Left cardiac atrium (tissue), 4 donors: ENCODE data around the gene ELMOD1. TPM values are rescaled to one million over a fixed set of nuclear protein-coding genes. Genes with fewer than 3 reads are reported as not detected.
A peak's percentile ranks its signal among the peaks of the same experiment; 100 is the strongest.

Experiments used
- ATAC-seq, 2 donors: fragments of 200-7000 bp; cut with Tn5 transposase; one replicate each; pipeline ENCODE4 v1.9.1; 2020; ENCODE audit warnings: mild to moderate bottlenecking in 2 of 2, moderate library complexity in 2 of 2
- DNase-seq: peaks from one replicate; pipeline ENCODE4 v3.0.0-alpha.2; 2020
- intact Hi-C, 2 donors: fragments of 100-400 bp; cut with DNase I; formaldehyde crosslinking; loops; one replicate each; pipeline versions ENCODE4 v1.14.1 to v1.15.1; 2022 to 2023
- total RNA-seq, 2 donors: library from RNA; stranded (reverse); fragmentation: NEBNext Ultra II Directional; extraction: Animal tissue kit (Norgen Biotek cat#: 25700); gene quantifications; one replicate each; pipeline ENCODE4 v1.2.1, GENCODE V29; 2021
- donor health status: DM: no; HTN: yes; CAD: no.
- donor health status: DM: no; HTN: yes; CAD: no; lungs with severe emphysema.
- donor health status: DM: yes; HTN: yes; CAD: no.
- donor health status: Dilated cardiomyopathy.

ELMOD1 gene
- total RNA-seq, 2 donors from 2014 or later, result 7.3 to 9.9 TPM

- no peak for DNase-seq
- ATAC-seq, result no peak
- intact Hi-C loops, result no loop called here
Measured at GRCh38 chr11:107702723-107703122, 111.8 kb downstream of the ELMOD1 start.

- ATAC-seq (no peak), DNase-seq (no peak)
- intact Hi-C loops, result no loop called here
Measured at GRCh38 chr11:107704451-107704850, 113.5 kb downstream of the ELMOD1 start.

GRCh38 chr11:107705027-107705426 lies 114.1 kb downstream of the ELMOD1 start:
- intact Hi-C loops, result loop anchor here in 1 of 2 donors (5.0 kb wide), 1 partner anchor 67 kb away; no protein-coding TSS in a partner anchor
- peak in 1 of 2 donors; percentile 85 for ATAC-seq
- no peak for DNase-seq

GRCh38 chr11:107706531-107706930 lies 115.6 kb downstream of the ELMOD1 start:
- no peak for ATAC-seq
- DNase-seq, result no peak
- intact Hi-C loops, result loop anchor here in 1 of 2 donors (5.0 kb wide), 1 partner anchor 66 kb away; no protein-coding TSS in a partner anchor

GRCh38 chr11:107707215-107707671 lies 116.3 kb downstream of the ELMOD1 start:
- no peak for DNase-seq
- ATAC-seq, result no peak
- intact Hi-C loops, result loop anchor here in 1 of 2 donors (5.0 kb wide), 1 partner anchor 65 kb away; no protein-coding TSS in a partner anchor

GRCh38 chr11:107707807-107708206 lies 116.9 kb downstream of the ELMOD1 start:
- ATAC-seq (no peak), DNase-seq (no peak)
- intact Hi-C loops, result loop anchor here in 1 of 2 donors (5.0 kb wide), 1 partner anchor 64 kb away; no protein-coding TSS in a partner anchor

- DNase-seq (no peak), ATAC-seq (no peak)
- intact Hi-C loops, result loop anchor here in 1 of 2 donors (5.0 kb wide), 1 partner anchor 64 kb away; no protein-coding TSS in a partner anchor
Measured at GRCh38 chr11:107708792-107709191, 117.8 kb downstream of the ELMOD1 start.

- DNase-seq (no peak), ATAC-seq (no peak)
- intact Hi-C loops, result no loop called here
Measured at GRCh38 chr11:107710301-107710700, 119.4 kb downstream of the ELMOD1 start.

GRCh38 chr11:107711861-107712755 lies 121.2 kb downstream of the ELMOD1 start, which contains the start of gene SLN:
SLN (minus strand) TSS chr11:107712056.
- DNase-seq, result no peak
- peak in 1 of 2 donors; percentile 69 for ATAC-seq
- intact Hi-C loops, result no loop called here

GRCh38 chr11:107713009-107713408 lies 122.1 kb downstream of the ELMOD1 start:
- DNase-seq (no peak), ATAC-seq (peak; percentile 15 to 50)
- intact Hi-C loops, result no loop called here

Other genes starting within 250 kb of the ELMOD1 start
- 10 to 100 TPM in 1 of 2 donors, 1 to 10 TPM in 1; 9.7 to 11.6 TPM for gene CWF19L2, start 133.3 kb upstream of the ELMOD1 start, total RNA-seq
- gene ALKBH8, start 25.4 kb upstream of the ELMOD1 start, total RNA-seq, result 1 to 10 TPM; 6.3 to 6.5 TPM
- gene SLN, start 120.9 kb downstream of the ELMOD1 start, total RNA-seq, result 100 to 1,000 TPM; 427 to 669 TPM